GM21717 (cell line): ENCODE data around the gene PHF1.

Experiments used
- ATAC-seq: cut with Tn5 transposase; IDR thresholded peaks from one replicate; pipeline ENCODE4 v1.9.1; 2021; ENCODE audit warnings: mild to moderate bottlenecking, moderate library complexity; ENCODE audit not compliant: unreplicated experiment

The PHF1 gene

GRCh38 chr6:33453393-33454008 is 42.7 kb downstream of the PHF1 start:
- no peak for ATAC-seq

- peak; percentile 97 for ATAC-seq
Observed at GRCh38 chr6:33454009-33454946, 43.5 kb downstream of the PHF1 start, which contains the start of gene ZBTB9. TSS of gene ZBTB9 (plus strand) at chr6:33454576. CDS start at chr6:33455101, 525 bp downstream.

- ATAC-seq = no peak
Observed at GRCh38 chr6:33455051-33455450, 44.2 kb downstream of the PHF1 start.

- no peak for ATAC-seq
Observed at GRCh38 chr6:33456156-33456555, 45.3 kb downstream of the PHF1 start.

GRCh38 chr6:33458676-33459075 is 47.9 kb downstream of the PHF1 start:
- ATAC-seq = no peak

DNA sequence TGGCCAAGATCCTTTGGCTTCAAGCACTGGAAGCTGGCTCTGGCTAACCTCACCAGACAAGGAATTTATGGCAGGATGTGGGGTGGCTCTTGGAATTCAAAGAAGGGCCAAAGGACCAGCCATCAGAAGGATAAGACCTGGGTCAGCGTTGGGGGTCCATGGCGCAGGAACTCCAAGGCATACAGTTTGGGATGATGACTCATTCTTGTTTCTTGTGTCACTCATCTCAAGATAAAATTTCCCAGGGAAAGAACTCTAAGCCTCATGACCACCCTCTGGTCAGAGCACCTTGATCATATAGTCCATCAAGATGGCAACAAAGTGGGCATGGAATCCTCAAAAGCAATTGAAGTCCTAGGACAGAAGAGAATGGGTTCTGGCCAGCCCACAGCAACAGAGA is 48.4 kb downstream of the PHF1 start:
- ATAC-seq = no peak
